HG02870 (cell line): ENCODE data around the gene NLRP1.
"Not testable (repeated sequence)": the region's sequence is repeated elsewhere in the genome, so short reads cannot be mapped to it uniquely, and the experiment has no call there.

ENCODE experiments used
- ATAC-seq: cut with Tn5 transposase; IDR thresholded peaks from one replicate; pipeline ENCODE4 v1.9.1; 2021; ENCODE audit warnings: mild to moderate bottlenecking, moderate library complexity; ENCODE audit not compliant: unreplicated experiment

Gene NLRP1

DNA sequence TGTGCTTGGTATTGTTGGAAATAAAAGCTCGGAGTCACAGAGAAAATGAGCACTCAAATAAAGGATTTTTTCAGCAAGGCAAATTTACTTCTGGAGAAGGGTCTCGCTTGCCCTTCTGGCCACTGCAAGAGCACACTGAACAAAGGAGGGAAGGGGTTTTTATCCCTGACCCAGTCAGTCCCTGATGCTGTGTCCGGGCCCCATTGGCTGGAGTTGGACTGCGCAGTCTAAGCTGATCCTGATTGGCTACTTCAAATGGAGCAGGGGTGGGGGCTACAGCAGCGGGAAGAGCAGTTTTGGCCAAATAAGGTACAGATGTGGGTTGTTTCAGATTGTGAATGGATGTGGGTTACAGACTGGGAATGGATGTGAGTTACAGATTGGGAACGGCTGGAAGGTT is 4.3 kb upstream of the NLRP1 start:
- no peak for ATAC-seq

GRCh38 chr17:5587438-5588032 is 3.2 kb upstream of the NLRP1 start:
- no peak for ATAC-seq

DNA sequence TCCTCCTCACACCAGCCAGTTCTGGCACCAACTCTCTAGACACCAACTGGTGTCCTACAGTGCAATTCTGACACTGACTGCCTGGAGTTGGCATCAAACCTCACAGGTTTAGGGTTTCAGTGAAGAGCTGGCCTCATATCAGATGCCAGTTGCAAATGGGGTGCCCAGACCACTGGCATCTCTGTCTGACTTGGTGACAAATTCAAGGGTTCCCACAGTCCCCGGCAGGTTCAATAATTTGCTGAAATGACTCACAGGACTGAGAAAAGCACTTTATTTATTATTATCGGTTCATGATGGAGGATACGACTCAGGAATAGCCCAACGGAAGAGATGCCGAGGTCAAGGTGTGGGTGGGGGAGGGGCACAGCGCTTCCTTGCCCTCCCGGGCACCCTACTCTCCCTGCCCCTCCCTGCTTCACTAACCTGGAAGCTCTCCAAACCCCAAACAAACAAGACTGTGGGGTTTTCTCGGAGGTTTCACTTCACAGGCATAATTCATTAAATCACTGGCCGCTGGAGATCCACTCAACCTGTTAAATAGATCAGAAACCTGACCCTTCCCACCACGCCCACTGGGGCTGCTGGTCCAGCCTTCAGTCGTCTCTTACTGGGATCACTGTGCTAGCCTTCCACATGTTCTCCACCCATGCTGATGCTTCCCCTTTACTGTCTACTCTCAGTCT is 1.7 kb upstream of the NLRP1 start:
- ATAC-seq = no peak

DNA sequence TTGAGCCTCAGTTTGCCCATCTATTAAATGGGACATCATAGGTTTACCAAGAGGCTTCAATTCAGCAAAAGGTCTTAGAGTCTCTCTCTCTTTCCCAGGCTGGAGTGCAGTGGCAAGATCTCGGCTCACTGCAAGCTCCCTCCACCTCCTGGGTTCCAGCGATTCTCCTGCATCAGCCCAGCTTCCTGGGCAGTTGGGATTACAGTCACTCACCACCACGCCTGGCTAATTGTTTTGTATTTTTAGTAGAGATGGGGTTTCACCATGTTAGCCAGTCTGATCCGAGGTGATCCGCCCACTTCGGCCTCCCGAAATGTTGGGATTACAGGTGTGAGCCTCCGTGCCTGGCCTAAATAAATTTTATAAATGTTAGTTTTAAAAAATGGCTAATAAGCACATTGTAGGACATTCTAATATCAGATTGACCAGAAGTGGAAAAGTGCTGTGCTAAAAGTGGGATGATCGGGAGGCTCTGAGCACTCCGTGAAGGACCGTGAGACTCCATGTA is 1.0 kb upstream of the NLRP1 start:
- no peak for ATAC-seq

DNA sequence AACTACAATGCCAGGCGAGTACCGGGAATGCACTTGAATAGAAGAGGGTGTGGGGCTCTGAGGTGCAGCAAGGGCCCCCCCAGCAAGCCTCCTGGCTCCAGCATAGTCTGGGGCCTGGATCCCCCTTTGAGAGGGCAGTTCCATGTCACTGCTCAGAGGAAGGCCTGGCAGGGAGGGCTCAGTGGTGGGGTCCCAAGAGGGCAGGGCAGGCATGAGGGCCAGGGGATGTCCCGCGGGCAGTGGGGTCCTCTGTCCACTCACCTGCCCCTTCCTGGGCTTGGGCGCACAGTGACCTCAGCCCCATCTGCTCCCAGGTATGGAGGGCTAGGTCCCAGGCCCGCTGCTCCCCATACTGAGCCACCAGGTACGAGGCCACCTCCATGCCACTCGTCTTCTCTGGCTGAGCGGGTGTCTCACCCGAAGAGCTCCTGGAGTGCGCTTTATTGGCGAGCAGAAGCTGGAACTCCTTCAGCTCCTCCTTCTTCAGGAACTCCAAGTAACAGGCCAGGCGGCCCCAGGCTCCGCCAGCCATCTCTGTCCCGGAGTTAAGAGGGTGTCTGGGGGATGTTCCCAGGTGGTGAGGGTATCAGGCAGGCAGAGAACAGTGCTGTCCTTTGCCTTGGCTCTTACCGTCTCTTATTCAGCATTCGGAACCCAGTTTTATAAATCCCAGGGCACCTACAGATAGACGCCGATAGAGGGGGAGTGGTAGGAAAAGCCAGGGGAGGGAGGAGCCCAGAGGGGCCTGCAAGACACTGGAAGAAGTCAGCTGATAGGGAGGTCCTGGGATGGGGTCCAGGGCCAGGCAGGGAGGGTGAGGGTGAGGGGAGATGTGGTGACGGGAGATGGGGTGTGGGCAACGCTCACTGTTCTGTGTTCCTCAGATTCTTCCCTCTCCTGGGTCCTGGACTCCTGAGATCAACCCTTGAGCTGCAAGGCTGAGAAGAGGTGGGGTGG is 605 bp downstream of the NLRP1 start:
- ATAC-seq = no peak

GRCh38 chr17:5582209-5583185 is 1.8 kb downstream of the NLRP1 start:
- ATAC-seq = no peak

- no peak for ATAC-seq
These were observed 2.7 kb downstream of the NLRP1 start for GRCh38 chr17:5581655-5582054.

GRCh38 chr17:5580969-5581368 is 3.3 kb downstream of the NLRP1 start:
- no peak for ATAC-seq

DNA sequence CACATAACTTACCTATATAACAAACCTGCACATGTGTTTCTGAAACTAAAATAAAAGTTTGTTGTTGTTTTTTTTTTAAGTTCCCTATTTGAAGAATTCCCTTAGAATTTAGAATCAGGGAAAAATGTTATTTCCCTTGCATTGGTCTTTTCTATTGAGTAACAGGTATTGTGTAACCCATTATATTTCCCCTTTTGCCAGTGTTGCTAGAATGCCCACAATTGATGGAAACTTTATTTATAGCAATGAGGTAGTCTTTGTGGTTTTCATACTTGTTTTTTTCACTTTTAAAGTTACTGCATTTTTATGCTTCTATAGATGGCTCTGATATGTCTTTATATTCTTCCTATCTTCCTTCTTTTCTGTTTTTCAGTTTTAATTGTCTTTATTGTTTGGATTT is 3.9 kb downstream of the NLRP1 start:
- no peak for ATAC-seq

DNA sequence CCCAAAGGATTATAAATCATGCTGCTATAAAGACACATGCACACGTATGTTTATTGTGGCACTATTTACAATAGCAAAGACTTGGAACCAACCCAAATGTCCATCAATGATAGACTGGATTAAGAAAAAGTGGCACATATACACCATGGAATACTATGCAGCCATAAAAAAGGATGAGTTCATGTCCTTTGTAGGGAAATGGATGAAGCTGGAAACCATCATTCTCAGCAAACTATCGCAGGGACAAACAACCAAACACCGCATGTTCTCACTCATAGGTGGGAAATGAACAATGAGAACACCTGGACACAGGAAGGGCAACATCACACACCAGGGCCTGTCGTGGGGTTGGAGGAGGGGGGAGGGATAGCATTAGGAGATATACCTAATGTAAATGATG is 5.5 kb downstream of the NLRP1 start:
- ATAC-seq = not testable (repeated sequence)

DNA sequence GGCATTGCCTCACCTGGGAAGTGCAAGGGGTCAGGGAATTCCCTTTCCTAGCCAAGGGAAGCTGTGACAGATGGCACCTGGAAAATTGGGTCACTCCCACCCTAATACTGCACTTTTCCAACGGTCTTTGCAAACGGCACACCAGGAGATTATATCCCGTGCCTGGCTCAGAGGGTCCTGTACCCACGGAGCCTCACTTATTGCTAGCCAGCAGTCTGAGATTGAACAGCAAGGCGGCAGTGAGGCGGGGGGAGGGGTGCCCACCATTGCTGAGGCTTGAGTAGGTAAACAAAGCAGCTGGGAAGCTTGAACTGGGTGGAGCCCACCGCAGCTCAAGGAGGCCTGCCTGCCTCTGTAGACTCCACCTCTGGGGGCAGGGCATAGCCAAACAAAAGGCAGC is 11.3 kb downstream of the NLRP1 start:
- ATAC-seq = not testable (repeated sequence)

DNA sequence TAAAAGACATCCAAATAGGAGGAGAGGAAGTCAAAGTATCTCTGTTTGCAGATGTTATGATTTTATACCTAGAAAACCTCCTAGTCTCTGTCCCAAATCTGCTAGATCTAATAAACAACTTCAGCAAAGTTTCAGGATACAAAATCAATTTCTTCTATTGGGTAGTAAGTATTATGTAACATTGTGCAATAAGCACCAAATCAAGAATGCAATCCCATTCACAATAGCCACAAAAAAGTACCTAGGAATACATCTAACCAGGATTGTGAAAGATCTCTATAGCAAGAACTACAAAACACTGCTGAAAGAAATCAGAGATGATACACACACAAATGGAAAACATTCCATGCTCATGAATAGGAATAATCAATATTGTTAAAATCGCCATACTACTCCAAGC is 13.0 kb downstream of the NLRP1 start:
- no peak for ATAC-seq

- ATAC-seq = no peak
These were observed 18.5 kb downstream of the NLRP1 start for GRCh38 chr17:5565808-5566207.

GRCh38 chr17:5563456-5563855 is 20.9 kb downstream of the NLRP1 start:
- no peak for ATAC-seq

- no peak for ATAC-seq
These were observed 21.5 kb downstream of the NLRP1 start for GRCh38 chr17:5562661-5563360.

DNA sequence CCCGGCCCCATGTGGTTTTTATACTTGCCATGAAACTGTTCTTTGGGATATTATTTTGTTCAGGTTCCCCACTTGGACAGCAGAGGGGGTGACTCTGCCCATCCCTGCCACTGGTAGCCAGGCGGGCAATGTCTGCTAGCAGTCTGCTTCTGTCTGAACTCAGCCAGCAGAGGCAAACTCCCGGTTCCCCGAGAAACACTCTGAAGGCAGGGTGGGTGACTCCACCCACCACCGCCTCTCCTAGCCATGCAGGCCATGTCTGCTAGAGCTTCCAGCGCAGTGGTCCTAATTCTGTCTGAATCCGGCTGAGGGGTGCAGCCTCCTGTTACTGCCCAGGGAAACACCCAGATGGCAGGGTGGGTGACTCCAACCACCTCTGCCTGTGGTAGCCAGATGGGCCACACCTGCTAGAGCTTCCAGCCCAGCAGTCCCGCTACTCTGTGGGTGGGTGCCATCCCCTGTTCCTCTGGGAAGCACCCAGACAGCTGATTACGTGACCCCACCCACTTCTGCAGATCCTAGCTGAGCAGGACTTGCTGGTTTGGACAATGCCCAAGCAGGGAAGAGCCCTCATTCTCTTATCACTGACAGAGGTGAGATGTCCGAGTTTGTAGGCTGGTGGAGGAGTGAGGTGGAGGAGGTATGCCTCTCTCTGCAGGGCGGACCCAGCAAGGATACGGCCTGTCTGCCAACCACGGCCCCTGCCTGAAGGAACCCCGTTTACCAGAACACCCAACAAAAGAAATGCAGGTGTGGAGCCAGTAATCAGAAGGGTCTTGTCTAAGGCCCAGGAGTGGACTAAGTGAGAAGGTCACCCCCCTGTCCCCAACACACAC is 22.4 kb downstream of the NLRP1 start:
- ATAC-seq = no peak

GRCh38 chr17:5560361-5560988 is 23.8 kb downstream of the NLRP1 start:
- ATAC-seq = no peak
